ENCODE results near the gene INPP5A. TPM values are rescaled to one million over a fixed set of nuclear protein-coding genes. Genes with fewer than 3 reads are reported as not detected.

The INPP5A gene
- total RNA-seq, 1 donor from 2014 or later: 45.2 TPM

GRCh38 chr10:132745511-132745910 is 207.9 kb downstream of the INPP5A start:
- H3K9me3 Mint-ChIP-seq (ENCODE audit: unreplicated experiment): no peaks in the 10 kb centered on the region
- TF ChIP-seq CTCF (IDR thresholded peaks at IDR 0.05; ENCODE audit: unreplicated experiment): no peak
- DNase-seq (ENCODE audit: low spot score): no peak
- peaks cover 5% of the 10 kb centered on the region for H3K27me3 Mint-ChIP-seq (ENCODE audit: unreplicated experiment)
- no peak overlapping the region for H3K27ac Mint-ChIP-seq (ENCODE audit: unreplicated experiment)
- H3K4me3 Mint-ChIP-seq (ENCODE audit: unreplicated experiment): no peak overlapping the region
- peaks cover 11% of the 10 kb centered on the region for H3K36me3 Mint-ChIP-seq (ENCODE audit: low read depth, unreplicated experiment)
- no peaks in the 10 kb centered on the region for H3K4me1 Mint-ChIP-seq (ENCODE audit: unreplicated experiment)

GRCh38 chr10:132745971-132746370 is 208.4 kb downstream of the INPP5A start:
- no peak for DNase-seq (ENCODE audit: low spot score)
- no peaks in the 10 kb centered on the region for H3K9me3 Mint-ChIP-seq (ENCODE audit: unreplicated experiment)
- H3K4me1 Mint-ChIP-seq (ENCODE audit: unreplicated experiment): no peaks in the 10 kb centered on the region
- TF ChIP-seq CTCF (IDR thresholded peaks at IDR 0.05; ENCODE audit: unreplicated experiment): no peak
- peaks cover 5% of the 10 kb centered on the region for H3K27me3 Mint-ChIP-seq (ENCODE audit: unreplicated experiment)
- H3K4me3 Mint-ChIP-seq (ENCODE audit: unreplicated experiment): no peak overlapping the region
- no peak overlapping the region for H3K27ac Mint-ChIP-seq (ENCODE audit: unreplicated experiment)
- peaks cover 11% of the 10 kb centered on the region for H3K36me3 Mint-ChIP-seq (ENCODE audit: low read depth, unreplicated experiment)

GRCh38 chr10:132746386-132746785 is 208.8 kb downstream of the INPP5A start:
- H3K4me1 Mint-ChIP-seq (ENCODE audit: unreplicated experiment): no peaks in the 10 kb centered on the region
- no peaks in the 10 kb centered on the region for H3K9me3 Mint-ChIP-seq (ENCODE audit: unreplicated experiment)
- no peak for TF ChIP-seq CTCF (IDR thresholded peaks at IDR 0.05; ENCODE audit: unreplicated experiment)
- H3K36me3 Mint-ChIP-seq (ENCODE audit: low read depth, unreplicated experiment): peaks cover 11% of the 10 kb centered on the region
- no peak overlapping the region for H3K27ac Mint-ChIP-seq (ENCODE audit: unreplicated experiment)
- H3K27me3 Mint-ChIP-seq (ENCODE audit: unreplicated experiment): peaks cover 5% of the 10 kb centered on the region
- no peak for DNase-seq (ENCODE audit: low spot score)
- H3K4me3 Mint-ChIP-seq (ENCODE audit: unreplicated experiment): no peak overlapping the region

GRCh38 chr10:132746801-132747625 is 209.4 kb downstream of the INPP5A start:
- Mint-ChIP-seq H3K27me3 (ENCODE audit: unreplicated experiment) (peaks cover 5% of the 10 kb centered on the region), H3K36me3 (ENCODE audit: low read depth, unreplicated experiment) (peaks cover 7% of the 10 kb centered on the region), H3K4me1 (ENCODE audit: unreplicated experiment) (no peaks in the 10 kb centered on the region), H3K4me3 (ENCODE audit: unreplicated experiment) (no peak overlapping the region), H3K9me3 (ENCODE audit: unreplicated experiment) (no peaks in the 10 kb centered on the region), H3K27ac (ENCODE audit: unreplicated experiment) (no peak overlapping the region)
- TF ChIP-seq CTCF (IDR thresholded peaks at IDR 0.05; ENCODE audit: unreplicated experiment): no peak
- no peak for DNase-seq (ENCODE audit: low spot score)

GRCh38 chr10:132748135-132748534 is 210.5 kb downstream of the INPP5A start:
- Mint-ChIP-seq H3K9me3 (ENCODE audit: unreplicated experiment) (no peaks in the 10 kb centered on the region), H3K4me3 (ENCODE audit: unreplicated experiment) (no peak overlapping the region), H3K27ac (ENCODE audit: unreplicated experiment) (no peak overlapping the region), H3K27me3 (ENCODE audit: unreplicated experiment) (peaks cover 3% of the 10 kb centered on the region), H3K36me3 (ENCODE audit: low read depth, unreplicated experiment) (peaks cover 7% of the 10 kb centered on the region), H3K4me1 (ENCODE audit: unreplicated experiment) (no peaks in the 10 kb centered on the region)
- no peak for TF ChIP-seq CTCF (IDR thresholded peaks at IDR 0.05; ENCODE audit: unreplicated experiment)
- DNase-seq (ENCODE audit: low spot score): no peak

Data from endothelial cell (in vitro differentiated cells).